ENCODE data around the gene FGFRL1.

- TF ChIP-seq YY1 (IDR thresholded peaks at IDR 0.05; ENCODE audit: insufficient read depth, insufficient read length): no peak
- no peak for TF ChIP-seq ZNF274 (IDR thresholded peaks at IDR 0.05; ENCODE audit: low read depth, low read length)
Observed at GRCh38 chr4:1030559-1030958, 19.1 kb downstream of the FGFRL1 start.
